OCI-LY7 (cell line): Measurements from ENCODE around the gene AK2. TPM values are rescaled to one million over a fixed set of nuclear protein-coding genes. Genes with fewer than 3 reads are reported as not detected.

Source experiments
- BruUV-seq: library from RNA; stranded (reverse); fragments of 400-500 nt; replicated peaks from 2 replicates; lab custom pipeline; 2021; lab: Mats Ljungman, UMichigan
- CTCF ChIA-PET: fragments of 300-600 bp; sonication (Branson Sonifier 250); formaldehyde crosslinking; loops from one replicate; lab custom pipeline; 2022; ENCODE audit warnings: antibody characterized with exemption; ENCODE audit not compliant: unreplicated experiment; lab: Charles Lee
- POLR2A ChIA-PET: fragments of 300-600 bp; sonication (Branson Sonifier 250); formaldehyde crosslinking; loops from one replicate; lab custom pipeline; 2022; ENCODE audit warnings: antibody characterized with exemption; lab: Charles Lee
- DNase-seq: peaks from one replicate; pipeline ENCODE4 v3.0.0-alpha.2; 2015; ENCODE audit warnings: low spot score
- H2AFZ ChIP-seq: fragments of 200-600 bp; sonication (generic), shearing (Covaris generic); 2 replicates; pipeline ENCODE4 v1.6.1; 2014; ENCODE audit warnings: mild to moderate bottlenecking, antibody characterized with exemption, low read length, moderate library complexity
- H3K27ac ChIP-seq: fragments of 200-600 bp; sonication (generic); 2 replicates; pipeline ENCODE4 v1.5.1; 2014; ENCODE audit warnings: mixed run types, low read depth, mild to moderate bottlenecking, moderate library complexity, low read length, inconsistent platforms; ENCODE audit not compliant: poor library complexity, severe bottlenecking
- H3K36me3 ChIP-seq: fragments of 200-600 bp; sonication (generic); 2 replicates; pipeline ENCODE4 v1.6.1; 2014; ENCODE audit warnings: mild to moderate bottlenecking, antibody characterized with exemption, low read length, moderate library complexity, mixed read lengths; ENCODE audit not compliant: insufficient read depth
- H3K4me1 ChIP-seq: fragments of 200-600 bp; sonication (generic); 2 replicates; pipeline ENCODE4 v1.5.1; 2014; ENCODE audit warnings: mild to moderate bottlenecking, low read length; ENCODE audit not compliant: insufficient read depth, poor library complexity, severe bottlenecking
- H3K4me2 ChIP-seq: fragments of 200-600 bp; sonication (generic); 2 replicates; pipeline ENCODE4 v1.6.1; 2014; ENCODE audit warnings: mild to moderate bottlenecking, low read length
- H3K4me3 ChIP-seq: fragments of 200-600 bp; sonication (generic); 2 replicates; pipeline ENCODE4 v1.5.1; 2014; ENCODE audit warnings: mild to moderate bottlenecking, low read depth, low read length; ENCODE audit not compliant: poor library complexity, severe bottlenecking
- H3K79me2 ChIP-seq: fragments of 200-600 bp; sonication (generic); 2 replicates; pipeline ENCODE4 v1.6.1; 2016; ENCODE audit warnings: low read depth, mild to moderate bottlenecking, low read length, moderate library complexity, mixed read lengths; ENCODE audit not compliant: insufficient read depth
- H3K9me2 ChIP-seq: fragments of 200-600 bp; sonication (generic); 2 replicates; pipeline ENCODE4 v1.6.1; 2016; ENCODE audit warnings: mild to moderate bottlenecking, low read length, mixed read lengths; ENCODE audit not compliant: insufficient read depth
- H3K9me3 ChIP-seq: fragments of 200-600 bp; sonication (generic); 2 replicates; pipeline ENCODE4 v1.6.1; 2014; ENCODE audit warnings: mild to moderate bottlenecking, mixed run types, low read length, mixed read lengths
- H4K20me1 ChIP-seq: fragments of 200-600 bp; sonication (generic); 2 replicates; pipeline ENCODE4 v1.6.1; 2014; ENCODE audit warnings: mild to moderate bottlenecking, antibody characterized with exemption, low read length, moderate library complexity, mixed read lengths; ENCODE audit not compliant: insufficient read depth
- EZH2phosphoT487 ChIP-seq: fragments of 200-600 bp; sonication (generic); IDR thresholded peaks from 2 replicates; pipeline ENCODE4 v1.6.1; 2018; ENCODE audit warnings: low read depth, borderline replicate concordance, mild to moderate bottlenecking, mixed run types, antibody characterized with exemption, low read length, moderate library complexity, mixed read lengths
- intact Hi-C: fragments of 100-400 bp; cut with micrococcal nuclease; formaldehyde crosslinking; loops from one replicate; pipeline ENCODE4 v1.10.0; 2022; ENCODE audit not compliant: unreplicated experiment
- total RNA-seq, 2 experiments: library from RNA; depleted of rRNA in 1 of 2; stranded (reverse); fragments of >200 nt in 1 of 2; shearing (Covaris generic) in 1 of 2; gene quantifications; 2 replicates each; pipeline ENCODE4 v1.2.3, GENCODE V29; 2014 to 2022
- TF ChIP-seq, protein P1 (sequence below): fragments of 200-600 bp; sonication (generic); conservative IDR thresholded peaks from 2 replicates; pipeline ENCODE4 v1.5.1; 2014; ENCODE audit warnings: mild to moderate bottlenecking, antibody characterized with exemption, low read length, moderate library complexity, mixed read lengths

Gene AK2
- total RNA-seq, 2 experiments from 2014 or later: 185 to 298 TPM

DNA sequence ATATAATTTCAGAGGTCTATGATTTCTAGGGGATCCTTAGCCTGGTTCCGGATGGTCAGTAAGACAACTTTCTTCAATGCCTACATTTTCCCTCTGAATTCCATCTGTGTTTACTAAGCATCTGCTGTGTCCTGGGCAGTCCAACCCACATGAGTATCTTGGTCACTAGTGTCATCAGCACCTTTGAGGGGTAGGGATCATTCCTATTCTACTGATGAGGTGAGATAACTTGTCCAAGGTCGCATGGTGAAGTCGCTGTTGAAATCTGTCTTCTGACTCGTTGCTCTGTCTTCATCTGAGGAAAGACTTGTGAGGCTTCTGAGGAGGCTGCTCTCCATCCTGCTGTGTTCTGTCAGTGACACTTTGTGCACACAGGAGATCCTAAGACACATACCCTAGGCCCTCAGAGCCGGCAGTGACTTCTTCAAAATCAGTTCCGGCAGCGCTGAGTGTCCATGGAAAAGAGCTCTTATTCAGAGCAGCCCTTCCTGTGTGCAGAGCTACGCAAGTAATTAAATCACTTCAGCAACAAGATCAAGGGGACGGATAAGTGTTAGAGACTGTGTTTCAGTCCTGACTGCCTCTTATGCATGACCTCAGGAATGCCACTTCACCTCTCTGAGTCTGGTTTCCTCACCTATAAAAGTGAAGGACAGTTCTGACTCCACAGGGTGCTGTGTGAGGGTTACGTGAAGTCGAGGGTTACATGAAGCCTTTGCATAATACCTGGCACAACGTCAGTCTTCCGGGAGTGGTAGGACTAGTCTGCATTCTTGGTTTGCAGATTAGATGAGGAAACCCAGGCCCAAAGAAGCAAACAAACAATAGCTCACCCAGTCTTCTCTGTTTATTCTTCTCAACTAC is 28.4 kb downstream of the AK2 start:
- H3K4me2 ChIP-seq: no peak overlapping the region
- no peaks in the 10 kb centered on the region for H3K4me1 ChIP-seq
- no peaks in the 10 kb centered on the region for H3K9me3 ChIP-seq
- H3K36me3 ChIP-seq: peaks cover 57% of the 10 kb centered on the region
- ChIA-PET CTCF (no interaction called here), POLR2A (interaction anchor here (0.7 kb wide), 1 partner anchor 50 kb away, joined by 3 read pairs; no protein-coding TSS in a partner anchor)
- no peak for DNase-seq
- H3K79me2 ChIP-seq: no peaks in the 10 kb centered on the region
- no peaks in the 10 kb centered on the region for H3K9me2 ChIP-seq
- no peak overlapping the region for H2AFZ ChIP-seq
- H3K4me3 ChIP-seq: no peak overlapping the region
- H4K20me1 ChIP-seq: peaks cover 3% of the 10 kb centered on the region; the same call in 1 of the 2 replicates
- intact Hi-C loops: no loop called here
- no TSS peak for BruUV-seq
- no peak overlapping the region for H3K27ac ChIP-seq
- TF ChIP-seq, protein P1, sequence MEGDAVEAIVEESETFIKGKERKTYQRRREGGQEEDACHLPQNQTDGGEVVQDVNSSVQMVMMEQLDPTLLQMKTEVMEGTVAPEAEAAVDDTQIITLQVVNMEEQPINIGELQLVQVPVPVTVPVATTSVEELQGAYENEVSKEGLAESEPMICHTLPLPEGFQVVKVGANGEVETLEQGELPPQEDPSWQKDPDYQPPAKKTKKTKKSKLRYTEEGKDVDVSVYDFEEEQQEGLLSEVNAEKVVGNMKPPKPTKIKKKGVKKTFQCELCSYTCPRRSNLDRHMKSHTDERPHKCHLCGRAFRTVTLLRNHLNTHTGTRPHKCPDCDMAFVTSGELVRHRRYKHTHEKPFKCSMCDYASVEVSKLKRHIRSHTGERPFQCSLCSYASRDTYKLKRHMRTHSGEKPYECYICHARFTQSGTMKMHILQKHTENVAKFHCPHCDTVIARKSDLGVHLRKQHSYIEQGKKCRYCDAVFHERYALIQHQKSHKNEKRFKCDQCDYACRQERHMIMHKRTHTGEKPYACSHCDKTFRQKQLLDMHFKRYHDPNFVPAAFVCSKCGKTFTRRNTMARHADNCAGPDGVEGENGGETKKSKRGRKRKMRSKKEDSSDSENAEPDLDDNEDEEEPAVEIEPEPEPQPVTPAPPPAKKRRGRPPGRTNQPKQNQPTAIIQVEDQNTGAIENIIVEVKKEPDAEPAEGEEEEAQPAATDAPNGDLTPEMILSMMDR: no peak
- TF ChIP-seq EZH2phosphoT487: no peak

DNA sequence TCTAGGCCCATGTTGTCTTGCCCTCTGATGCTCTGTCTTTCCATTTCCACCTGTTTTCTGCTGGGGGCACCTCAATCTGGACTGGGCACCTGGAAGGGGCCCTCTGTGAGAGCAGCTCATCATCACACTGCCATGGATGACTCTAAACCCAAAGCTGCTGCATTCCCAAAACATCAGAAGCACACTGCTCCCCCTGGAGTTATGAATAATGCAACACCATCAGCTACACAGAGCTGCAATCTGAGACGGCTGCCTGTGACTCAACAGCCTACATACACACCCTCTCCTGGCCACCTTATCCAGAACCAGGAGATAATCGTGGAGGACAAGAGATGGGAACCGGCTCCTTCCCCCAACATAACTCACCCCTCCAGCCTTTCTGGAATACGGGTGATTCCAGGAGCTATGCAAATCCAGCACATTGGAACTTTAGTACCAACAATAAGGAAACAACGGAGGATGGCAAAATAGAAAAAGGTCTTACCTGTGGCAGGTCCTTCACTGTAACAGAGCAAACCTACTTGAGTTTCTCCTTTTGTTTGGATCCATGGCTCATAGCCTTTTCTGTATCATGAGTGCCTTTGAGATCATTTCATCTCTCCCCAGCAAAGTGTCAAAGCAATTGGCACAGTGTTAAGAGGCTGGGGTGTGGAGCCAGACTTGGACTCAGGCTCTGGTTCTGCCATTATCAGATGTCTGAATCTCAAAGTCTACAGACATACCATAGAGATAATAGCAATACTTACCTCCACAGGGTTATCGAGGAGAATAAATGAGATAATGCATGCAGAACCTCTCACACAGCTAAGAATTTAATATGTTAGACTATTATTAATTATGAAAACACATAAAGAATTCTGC is 29.3 kb downstream of the AK2 start:
- POLR2A ChIA-PET: interaction anchor here (0.7 kb wide), 2 partner anchors 7 to 49 kb away, joined by 3 read pairs; no protein-coding TSS in a partner anchor

More for the DNA sequence above, 29.3 kb downstream of the AK2 start:
- Histone ChIP-seq H3K9me3 (no peaks in the 10 kb centered on the region), H2AFZ (no peak overlapping the region), H3K4me1 (no peaks in the 10 kb centered on the region), H3K4me2 (no peak overlapping the region), H3K27ac (no peak overlapping the region), H3K9me2 (no peaks in the 10 kb centered on the region), H3K79me2 (no peaks in the 10 kb centered on the region), H4K20me1 (peaks cover 3% of the 10 kb centered on the region; the same call in 1 of the 2 replicates), H3K4me3 (no peak overlapping the region), H3K36me3 (peaks cover 48% of the 10 kb centered on the region)
- no TSS peak for BruUV-seq
- intact Hi-C loops: loop anchor here (2.0 kb wide), 1 partner anchor 75 kb away; no protein-coding TSS in a partner anchor
- DNase-seq: peak; percentile 18
- CTCF ChIA-PET: no interaction called here
- TF ChIP-seq EZH2phosphoT487: no peak
- TF ChIP-seq, protein P1: peak; percentile 57
